ENCODE results near the gene ZNF680.
"Not testable (repeated sequence)": the region's sequence is repeated elsewhere in the genome, so short reads cannot be mapped to it uniquely, and the experiment has no call there.

The ZNF680 gene

DNA sequence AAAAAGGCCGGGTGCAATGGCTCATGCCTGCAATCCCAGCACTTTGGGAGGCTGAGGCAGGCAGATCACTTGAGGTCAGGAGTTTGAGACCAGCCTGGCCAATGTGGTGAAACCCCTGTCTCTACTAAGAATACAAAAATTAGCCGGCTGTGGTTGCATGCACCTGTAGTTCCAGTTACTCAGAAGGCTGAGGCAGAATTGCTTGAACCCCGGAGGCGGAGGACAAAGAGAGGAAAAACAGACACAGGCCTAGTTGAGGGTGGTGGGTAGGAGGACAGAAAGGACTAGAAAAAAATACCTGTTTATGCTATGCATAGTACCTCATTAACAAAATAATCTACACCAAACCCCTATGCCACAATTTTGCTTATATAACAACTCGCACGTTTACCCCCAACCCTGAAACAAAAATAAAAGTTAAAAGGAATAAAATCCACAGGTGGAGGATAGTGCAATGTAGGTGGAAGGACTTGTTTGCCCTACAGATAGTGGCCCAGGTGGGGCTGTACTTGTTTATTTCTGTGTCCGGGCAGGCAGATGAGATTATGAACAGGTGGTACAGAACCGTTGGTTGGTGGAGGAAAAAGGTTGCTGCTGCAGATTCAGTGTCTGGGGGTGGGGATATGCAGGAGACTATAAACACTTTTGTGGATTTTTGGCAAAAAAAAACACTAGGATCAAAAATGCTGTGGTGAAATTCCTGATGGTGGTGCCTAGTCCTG is 5.1 kb downstream of the ZNF680 start:
- Histone ChIP-seq H3K36me3 (ENCODE audit: control insufficient read depth in 1 of 2, insufficient read depth in 2 of 2, low read depth in 1 of 2, low read length in 2 of 2) (no peaks in the 10 kb centered on the region), H3K9me3 (ENCODE audit: control insufficient read depth, low read length) (peaks cover 3% of the 10 kb centered on the region), H2BK5ac (ENCODE audit: low read depth, low read length, poor library complexity, severe bottlenecking) (no peak overlapping the region), H3K4me2 (ENCODE audit: low read length, poor library complexity, severe bottlenecking) (no peak overlapping the region), H3K4me1 (ENCODE audit: control insufficient read depth, insufficient read depth, low read depth, low read length) (no peaks in the 10 kb centered on the region), H2BK15ac (ENCODE audit: low read depth, poor library complexity, severe bottlenecking) (no peak overlapping the region), H3K27me3 (ENCODE audit: control insufficient read depth in 1 of 2, insufficient read depth in 1 of 2, low read length in 2 of 2) (no peaks in the 10 kb centered on the region), H3K18ac (ENCODE audit: low read depth in 1 of 2, low read length in 2 of 2) (no peak overlapping the region), H3K9ac (ENCODE audit: low read length) (no peak overlapping the region), H3K4me3 (ENCODE audit: insufficient read depth in 1 of 2, low read depth in 1 of 2, low read length in 2 of 2) (no peak overlapping the region), H4K91ac (ENCODE audit: low read length) (no peak overlapping the region), H2BK120ac (ENCODE audit: low read depth, low read length) (no peak overlapping the region), H3K27ac (ENCODE audit: low read length, poor library complexity, severe bottlenecking) (no peak overlapping the region), H4K8ac (ENCODE audit: low read length) (no peak overlapping the region), H2AK5ac (ENCODE audit: low read length, severe bottlenecking) (no peak overlapping the region), H3K4ac (ENCODE audit: low read depth in 1 of 2, low read length in 2 of 2) (no peak overlapping the region), H3K14ac (ENCODE audit: low read length in 2 of 2) (no peak overlapping the region), H2BK12ac (ENCODE audit: low read length in 2 of 2) (no peak overlapping the region), H3K23ac (ENCODE audit: low read length in 2 of 2) (no peak overlapping the region), H3K79me1 (replicated peaks; ENCODE audit: low read length, poor library complexity, severe bottlenecking) (no peaks in the 10 kb centered on the region), H2AFZ (ENCODE audit: low read depth, low read length) (no peak overlapping the region)
- WGBS: 79% methylated on average over 6 of the region's 8 CpGs
- DNase-seq: no peak

DNA sequence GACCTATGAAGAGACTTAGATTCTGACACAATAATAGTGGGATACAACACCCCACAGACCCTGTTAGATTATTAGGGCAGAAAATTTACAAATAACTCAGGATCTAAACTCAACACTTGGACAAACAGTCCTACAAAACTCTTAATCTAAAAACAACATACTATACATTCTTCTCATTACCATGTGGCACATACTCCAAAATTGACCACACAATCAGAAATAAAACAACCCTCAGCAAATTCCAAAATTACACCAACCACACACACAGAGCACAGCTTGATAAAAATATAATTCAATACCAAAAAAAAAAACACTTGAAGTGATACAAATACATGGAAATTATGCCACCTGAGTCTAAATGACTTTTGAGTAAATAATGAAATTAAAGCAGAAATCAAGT is 7.8 kb downstream of the ZNF680 start:
- H4K8ac ChIP-seq (ENCODE audit: low read length): no peak overlapping the region
- no peak overlapping the region for H2BK120ac ChIP-seq (ENCODE audit: low read depth, low read length)
- H2AK5ac ChIP-seq (ENCODE audit: low read length, severe bottlenecking): no peak overlapping the region
- H3K79me1 ChIP-seq (replicated peaks; ENCODE audit: low read length, poor library complexity, severe bottlenecking): no peaks in the 10 kb centered on the region
- H3K4me1 ChIP-seq (ENCODE audit: control insufficient read depth, insufficient read depth, low read depth, low read length): no peaks in the 10 kb centered on the region
- no peak overlapping the region for H3K9ac ChIP-seq (ENCODE audit: low read length)
- no peak overlapping the region for H3K14ac ChIP-seq (ENCODE audit: low read length in 2 of 2)
- no peak for DNase-seq
- no peak overlapping the region for H3K4ac ChIP-seq (ENCODE audit: low read depth in 1 of 2, low read length in 2 of 2)
- H3K18ac ChIP-seq (ENCODE audit: low read depth in 1 of 2, low read length in 2 of 2): no peak overlapping the region
- no peak overlapping the region for H2BK12ac ChIP-seq (ENCODE audit: low read length in 2 of 2)
- no peak overlapping the region for H2AFZ ChIP-seq (ENCODE audit: low read depth, low read length)
- no peak overlapping the region for H3K27ac ChIP-seq (ENCODE audit: low read length, poor library complexity, severe bottlenecking)
- H3K23ac ChIP-seq (ENCODE audit: low read length in 2 of 2): no peak overlapping the region
- H3K4me3 ChIP-seq (ENCODE audit: insufficient read depth in 1 of 2, low read depth in 1 of 2, low read length in 2 of 2): no peak overlapping the region
- H3K27me3 ChIP-seq (ENCODE audit: control insufficient read depth in 1 of 2, insufficient read depth in 1 of 2, low read length in 2 of 2): no peaks in the 10 kb centered on the region
- no peak overlapping the region for H4K91ac ChIP-seq (ENCODE audit: low read length)
- H3K36me3 ChIP-seq (ENCODE audit: control insufficient read depth in 1 of 2, insufficient read depth in 2 of 2, low read depth in 1 of 2, low read length in 2 of 2): no peaks in the 10 kb centered on the region
- H3K4me2 ChIP-seq (ENCODE audit: low read length, poor library complexity, severe bottlenecking): no peak overlapping the region
- peaks cover 22% of the 10 kb centered on the region for H3K9me3 ChIP-seq (ENCODE audit: control insufficient read depth, low read length)
- no peak overlapping the region for H2BK15ac ChIP-seq (ENCODE audit: low read depth, poor library complexity, severe bottlenecking)
- H2BK5ac ChIP-seq (ENCODE audit: low read depth, low read length, poor library complexity, severe bottlenecking): no peak overlapping the region

DNA sequence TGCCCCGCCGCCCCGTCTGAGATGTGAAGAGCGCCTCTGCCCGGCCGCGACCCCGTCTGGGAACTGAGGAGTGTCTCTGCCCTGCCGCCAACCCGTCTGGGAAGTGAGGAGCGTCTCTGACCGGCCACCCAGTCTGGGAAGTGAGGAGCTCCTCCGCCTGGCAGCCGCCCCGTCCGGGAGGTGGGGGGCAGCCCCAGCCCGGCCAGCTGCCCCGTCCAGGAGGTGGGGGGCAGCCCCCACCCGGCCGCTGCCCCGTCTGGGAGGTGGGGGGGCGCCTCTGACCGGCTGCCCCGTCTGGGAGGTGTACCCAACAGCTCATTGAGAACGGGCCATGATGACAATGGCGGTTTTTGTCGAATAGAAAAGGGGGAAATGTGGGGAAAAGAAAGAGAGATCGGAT is 8.7 kb downstream of the ZNF680 start:
- H3K4ac ChIP-seq (ENCODE audit: low read depth in 1 of 2, low read length in 2 of 2); H2AK5ac ChIP-seq (ENCODE audit: low read length, severe bottlenecking); H4K91ac ChIP-seq (ENCODE audit: low read length); H3K79me1 ChIP-seq (replicated peaks; ENCODE audit: low read length, poor library complexity, severe bottlenecking); H3K4me2 ChIP-seq (ENCODE audit: low read length, poor library complexity, severe bottlenecking); H2BK120ac ChIP-seq (ENCODE audit: low read depth, low read length); H2BK5ac ChIP-seq (ENCODE audit: low read depth, low read length, poor library complexity, severe bottlenecking); H2AFZ ChIP-seq (ENCODE audit: low read depth, low read length); H4K8ac ChIP-seq (ENCODE audit: low read length); H3K18ac ChIP-seq (ENCODE audit: low read depth in 1 of 2, low read length in 2 of 2); H3K27me3 ChIP-seq (ENCODE audit: control insufficient read depth in 1 of 2, insufficient read depth in 1 of 2, low read length in 2 of 2); H3K4me3 ChIP-seq (ENCODE audit: insufficient read depth in 1 of 2, low read depth in 1 of 2, low read length in 2 of 2); H3K27ac ChIP-seq (ENCODE audit: low read length, poor library complexity, severe bottlenecking); DNase-seq; H3K14ac ChIP-seq (ENCODE audit: low read length in 2 of 2); H3K23ac ChIP-seq (ENCODE audit: low read length in 2 of 2); H3K36me3 ChIP-seq (ENCODE audit: control insufficient read depth in 1 of 2, insufficient read depth in 2 of 2, low read depth in 1 of 2, low read length in 2 of 2); H2BK12ac ChIP-seq (ENCODE audit: low read length in 2 of 2); H3K4me1 ChIP-seq (ENCODE audit: control insufficient read depth, insufficient read depth, low read depth, low read length); H3K9ac ChIP-seq (ENCODE audit: low read length); H2BK15ac ChIP-seq (ENCODE audit: low read depth, poor library complexity, severe bottlenecking): not testable (repeated sequence)
- 83% methylated on average over 26 of the region's 28 CpGs for WGBS
- H3K9me3 ChIP-seq (ENCODE audit: control insufficient read depth, low read length): peaks cover 29% of the 10 kb centered on the region

DNA sequence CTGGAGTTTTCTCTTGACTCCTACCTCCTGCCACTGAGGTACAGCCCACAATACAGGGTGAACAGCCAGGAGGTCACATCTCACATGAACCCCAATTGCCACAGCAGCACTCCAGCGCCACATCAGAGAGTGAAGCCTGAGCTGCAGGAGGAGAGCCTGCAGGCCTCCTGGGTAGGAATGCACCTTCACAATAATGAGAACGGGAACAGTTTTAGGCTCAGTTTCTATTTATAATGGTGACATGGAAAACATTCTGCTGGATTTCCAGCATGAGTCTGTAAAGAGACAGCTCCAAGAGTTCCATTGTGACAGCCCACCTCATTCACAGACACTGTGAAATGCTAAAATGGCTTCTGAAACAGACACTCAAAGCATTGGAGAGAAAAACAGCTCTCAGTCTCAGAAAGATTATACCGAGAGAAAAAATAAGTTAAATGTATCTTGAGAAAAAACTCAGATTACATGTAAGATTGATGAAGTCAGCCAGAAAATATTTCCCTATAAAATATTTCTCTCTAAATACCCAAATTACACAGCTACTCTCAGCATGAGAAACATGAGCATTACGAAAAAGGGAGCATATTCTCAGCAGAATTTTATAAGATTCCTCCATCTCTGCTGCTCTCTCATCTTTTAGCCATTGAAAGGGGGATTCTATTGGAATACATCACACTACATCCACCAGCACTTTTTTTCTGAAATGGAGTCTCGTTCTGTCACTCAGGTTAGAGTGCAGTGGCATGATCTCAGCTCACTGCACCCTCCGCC is 11.3 kb downstream of the ZNF680 start:
- WGBS: 53% methylated on average over 4 of the region's 6 CpGs

More for the DNA sequence above, 11.3 kb downstream of the ZNF680 start:
- peaks cover 0 to 20% of the 10 kb centered on the region in 2 experiments for H3K36me3 ChIP-seq (ENCODE audit: control insufficient read depth in 1 of 2, insufficient read depth in 2 of 2, low read depth in 1 of 2, low read length in 2 of 2)
- no peaks in the 10 kb centered on the region for H3K4me1 ChIP-seq (ENCODE audit: control insufficient read depth, insufficient read depth, low read depth, low read length)
- no peak overlapping the region for H4K8ac ChIP-seq (ENCODE audit: low read length)
- H3K27me3 ChIP-seq (ENCODE audit: control insufficient read depth in 1 of 2, insufficient read depth in 1 of 2, low read length in 2 of 2): no peaks in the 10 kb centered on the region
- no peak overlapping the region for H3K14ac ChIP-seq (ENCODE audit: low read length in 2 of 2)
- H4K91ac ChIP-seq (ENCODE audit: low read length): no peak overlapping the region
- H3K23ac ChIP-seq (ENCODE audit: low read length in 2 of 2): no peak overlapping the region
- H2BK120ac ChIP-seq (ENCODE audit: low read depth, low read length): no peak overlapping the region
- H2AK5ac ChIP-seq (ENCODE audit: low read length, severe bottlenecking): no peak overlapping the region
- no peak overlapping the region for H2BK5ac ChIP-seq (ENCODE audit: low read depth, low read length, poor library complexity, severe bottlenecking)
- no peak overlapping the region for H3K18ac ChIP-seq (ENCODE audit: low read depth in 1 of 2, low read length in 2 of 2)
- H3K79me1 ChIP-seq (replicated peaks; ENCODE audit: low read length, poor library complexity, severe bottlenecking): no peaks in the 10 kb centered on the region
- no peak overlapping the region for H2BK15ac ChIP-seq (ENCODE audit: low read depth, poor library complexity, severe bottlenecking)
- H3K9me3 ChIP-seq (ENCODE audit: control insufficient read depth, low read length): peaks cover 48% of the 10 kb centered on the region
- no peak overlapping the region for H3K4me3 ChIP-seq (ENCODE audit: insufficient read depth in 1 of 2, low read depth in 1 of 2, low read length in 2 of 2)
- H3K4me2 ChIP-seq (ENCODE audit: low read length, poor library complexity, severe bottlenecking): no peak overlapping the region
- no peak overlapping the region for H3K9ac ChIP-seq (ENCODE audit: low read length)
- H3K27ac ChIP-seq (ENCODE audit: low read length, poor library complexity, severe bottlenecking): no peak overlapping the region
- H2BK12ac ChIP-seq (ENCODE audit: low read length in 2 of 2): no peak overlapping the region
- DNase-seq: no peak
- no peak overlapping the region for H2AFZ ChIP-seq (ENCODE audit: low read depth, low read length)
- no peak overlapping the region for H3K4ac ChIP-seq (ENCODE audit: low read depth in 1 of 2, low read length in 2 of 2)
